ENCODE measurements around the gene ENAM.
"Not testable (repeated sequence)": the region's sequence is repeated elsewhere in the genome, so short reads cannot be mapped to it uniquely, and the experiment has no call there.

Gene ENAM

DNA sequence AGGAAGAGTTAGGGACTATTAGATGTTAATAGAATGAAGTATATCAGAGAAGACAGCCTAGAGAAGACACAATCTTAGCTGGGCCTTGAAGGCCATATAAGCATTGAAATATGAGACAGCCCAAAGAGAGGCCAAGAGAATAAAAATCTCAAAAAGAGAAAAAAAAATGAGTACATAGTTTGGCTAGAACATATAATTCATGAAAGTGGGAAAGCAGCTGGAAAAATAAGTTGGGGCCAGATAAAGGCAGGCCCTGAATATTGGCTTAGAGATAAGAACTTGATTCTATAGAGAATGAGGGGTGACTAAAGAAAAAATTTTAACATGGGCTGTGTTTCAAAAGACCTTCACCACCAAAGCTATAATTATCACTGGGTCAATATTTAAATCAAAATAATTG lies 52.4 kb downstream of the ENAM start:
- no peak for DNase-seq

DNA sequence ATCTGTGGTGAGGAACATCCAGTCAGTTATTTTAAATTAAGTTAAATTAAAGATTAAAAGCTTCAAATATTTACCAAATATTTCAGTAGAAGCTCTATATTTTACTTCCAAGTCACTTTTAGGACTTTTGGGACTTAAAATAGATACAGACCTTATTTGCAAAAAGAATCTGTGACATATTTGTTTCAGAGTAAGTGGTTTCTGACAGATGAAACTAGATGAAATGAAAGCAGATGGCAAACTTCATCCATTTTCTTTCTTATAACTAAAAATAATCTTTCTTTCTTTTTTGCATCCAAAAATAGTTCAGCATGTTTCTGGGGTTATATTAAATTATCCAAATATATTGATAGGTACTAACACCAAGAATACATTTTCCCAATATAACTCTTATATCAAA lies 53.2 kb downstream of the ENAM start:
- DNase-seq = no peak

DNA sequence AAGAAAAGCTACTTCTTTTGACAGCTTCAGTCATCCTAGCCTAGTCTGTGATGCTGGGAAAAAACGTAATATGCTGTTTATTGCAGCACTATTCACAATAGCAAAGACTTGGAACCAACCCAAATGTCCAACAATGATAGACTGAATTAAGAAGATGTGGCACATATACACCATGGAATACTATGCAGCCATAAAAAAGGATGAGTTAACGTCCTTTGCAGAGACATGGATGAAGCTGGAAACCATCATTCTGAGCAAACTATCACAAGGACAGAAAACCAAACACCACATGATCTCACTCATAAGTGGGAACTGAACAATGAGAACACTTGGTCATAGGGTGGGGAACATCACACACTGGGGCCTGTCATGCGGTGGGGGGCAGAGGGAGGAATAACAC lies 53.6 kb downstream of the ENAM start:
- DNase-seq = not testable (repeated sequence)

DNA sequence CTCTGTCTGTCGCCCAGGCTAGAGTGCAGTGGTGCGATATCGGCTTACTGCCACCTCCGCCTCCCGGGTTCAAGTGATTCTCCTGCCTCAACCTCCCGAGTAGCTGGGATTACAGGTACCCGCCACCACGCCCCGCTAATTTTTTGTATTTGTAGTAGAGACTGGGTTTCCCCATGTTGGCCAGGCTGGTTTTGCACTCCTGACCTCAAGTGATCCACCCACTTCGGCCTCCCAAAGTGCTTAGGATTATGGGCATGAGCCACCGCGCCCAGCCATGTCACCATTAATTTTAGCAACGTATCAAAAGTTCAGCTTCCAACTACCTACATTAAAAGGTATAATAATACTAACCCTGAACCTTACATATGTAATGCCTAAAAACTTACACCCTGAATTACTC lies 58.8 kb downstream of the ENAM start:
- no peak for DNase-seq

DNA sequence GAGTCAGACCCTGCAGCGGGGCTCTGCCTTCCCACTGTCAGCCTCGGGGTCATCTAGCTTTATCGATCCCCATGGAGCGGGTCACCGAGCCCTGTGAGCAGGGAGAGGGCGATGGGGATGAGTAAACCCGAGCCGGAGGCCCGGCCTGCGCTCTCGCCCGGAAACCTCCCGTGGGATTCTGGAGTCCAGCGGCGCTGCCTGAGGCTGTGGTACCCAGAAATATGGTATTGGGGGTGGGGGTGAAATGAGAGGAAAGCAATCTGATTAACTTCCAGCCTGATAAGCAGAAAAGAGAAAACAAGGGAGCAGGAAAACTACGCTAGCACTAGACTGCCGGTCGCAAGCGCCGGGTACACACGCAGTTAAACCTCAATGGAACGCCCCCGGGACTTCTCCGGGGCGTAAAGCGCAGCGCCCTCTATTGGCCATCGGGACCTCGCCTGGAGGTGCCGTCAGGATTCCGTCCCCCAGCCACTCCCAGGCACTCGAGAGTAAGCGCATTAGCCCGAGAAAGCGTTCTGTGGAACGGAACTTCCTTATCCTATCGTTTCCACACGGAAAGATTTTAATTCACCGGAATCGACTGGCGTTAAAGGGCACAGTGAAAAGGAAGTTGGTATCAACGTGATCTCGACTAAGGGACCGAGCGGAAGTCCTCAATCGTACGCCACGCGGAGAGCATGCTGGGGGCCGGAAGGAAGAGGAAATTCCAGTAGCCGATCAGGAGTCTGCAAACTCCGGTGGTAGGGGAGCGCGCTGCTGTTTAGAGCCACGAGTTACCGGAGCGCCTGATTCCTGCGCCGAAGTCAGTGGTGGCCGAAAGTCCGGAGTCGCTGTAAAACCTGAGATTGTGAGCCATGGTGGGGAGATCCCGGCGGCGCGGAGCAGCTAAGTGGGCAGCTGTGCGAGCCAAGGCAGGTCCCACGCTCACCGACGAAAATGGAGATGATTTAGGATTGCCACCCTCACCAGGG lies 59.6 kb downstream of the ENAM start, which contains the start of gene UTP3:
Gene UTP3, plus strand, starts transcription at position 712 of the 974 bp plus-strand sequence. Its CDS starts 146 bp downstream, at position 858.
- peak; percentile 87 for DNase-seq

DNA sequence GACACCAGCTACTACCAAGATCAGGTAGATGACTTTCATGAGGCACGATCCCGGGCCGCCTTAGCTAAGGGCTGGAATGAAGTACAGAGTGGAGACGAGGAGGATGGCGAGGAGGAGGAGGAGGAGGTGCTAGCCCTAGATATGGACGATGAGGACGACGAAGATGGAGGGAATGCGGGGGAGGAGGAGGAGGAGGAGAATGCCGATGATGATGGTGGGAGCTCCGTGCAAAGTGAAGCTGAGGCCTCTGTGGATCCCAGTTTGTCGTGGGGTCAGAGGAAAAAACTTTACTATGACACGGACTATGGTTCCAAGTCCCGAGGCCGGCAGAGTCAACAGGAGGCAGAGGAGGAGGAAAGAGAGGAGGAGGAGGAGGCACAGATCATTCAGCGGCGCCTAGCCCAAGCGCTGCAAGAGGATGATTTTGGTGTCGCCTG lies 60.3 kb downstream of the ENAM start:
- DNase-seq = no peak

DNA sequence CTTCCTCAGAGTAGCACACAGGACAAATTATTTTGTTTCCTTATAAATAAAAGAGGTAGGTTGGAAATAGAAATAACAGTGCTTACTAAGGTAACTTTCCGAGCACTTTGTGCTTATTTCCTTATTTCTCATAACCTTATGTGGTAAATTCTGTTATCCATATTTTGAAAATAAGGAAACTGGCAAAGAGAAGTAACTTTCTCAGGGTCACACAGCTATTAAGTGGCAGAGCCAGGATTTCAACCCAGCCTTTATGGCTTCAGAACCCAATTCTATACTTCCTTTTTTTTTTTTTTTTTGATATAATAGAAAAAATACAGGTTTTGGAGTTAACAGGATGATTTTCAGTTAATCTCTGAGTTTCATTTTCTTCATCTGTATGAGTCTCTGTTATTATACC lies 63.1 kb downstream of the ENAM start:
- no peak for DNase-seq

DNA sequence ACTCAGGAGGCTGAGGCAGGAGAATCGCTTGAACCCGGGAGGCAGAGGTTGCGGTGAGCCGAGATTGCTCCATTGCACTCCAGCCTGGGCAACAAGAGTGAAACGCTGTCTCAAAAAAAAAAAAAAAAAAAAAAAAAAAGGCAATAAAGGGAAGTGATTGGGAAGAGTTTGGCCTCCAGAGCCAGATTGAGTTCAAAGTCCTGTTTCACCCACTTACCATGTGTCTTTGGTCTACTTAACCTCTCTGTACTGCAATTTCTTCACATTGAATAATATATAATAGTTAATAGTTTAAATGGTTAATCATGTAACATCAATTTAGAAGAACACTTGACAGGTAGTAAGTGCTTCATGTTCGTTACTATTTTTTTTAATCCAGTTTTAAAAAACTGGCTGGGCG lies 66.1 kb downstream of the ENAM start:
- not testable (repeated sequence) for DNase-seq
